PC-9 (cell line): ENCODE data around the gene C8G. TPM values are rescaled to one million over a fixed set of nuclear protein-coding genes. Genes with fewer than 3 reads are reported as not detected.

Source experiments
- BruUV-seq: library from RNA; stranded (reverse); fragments of 400-500 nt; replicated peaks from 2 replicates; lab custom pipeline; 2021; lab: Mats Ljungman, UMichigan
- CTCF ChIA-PET: fragments of 300-600 bp; sonication (Branson Sonifier 250); formaldehyde crosslinking; loops from one replicate; lab custom pipeline; 2022; ENCODE audit warnings: antibody characterized with exemption; lab: Charles Lee
- POLR2A ChIA-PET: fragments of 300-600 bp; sonication (Branson Sonifier 250); formaldehyde crosslinking; loops from one replicate; lab custom pipeline; 2022; ENCODE audit warnings: antibody characterized with exemption; ENCODE audit not compliant: unreplicated experiment; lab: Charles Lee
- DNase-seq, 2 experiments: peaks; one replicate each; pipeline versions ENCODE4 v3.0.0 to v3.0.0-alpha.2; 2015 to 2022; ENCODE audit warnings: mixed read lengths in 1 of 2
- H2AFZ ChIP-seq: fragments of 200-600 bp; sonication (generic); 2 replicates; pipeline ENCODE4 v1.8.1; 2017; ENCODE audit warnings: antibody characterized with exemption
- H3F3A ChIP-seq: fragments of 200-600 bp; sonication (generic); 2 replicates; pipeline ENCODE4 v1.8.1; 2017; ENCODE audit warnings: antibody characterized with exemption, mild to moderate bottlenecking, low read depth; ENCODE audit not compliant: insufficient read depth
- H3K27ac ChIP-seq: fragments of 200-600 bp; sonication (generic); 2 replicates; pipeline ENCODE4 v1.6.1; 2016; ENCODE audit warnings: mixed run types
- H3K27me3 ChIP-seq: fragments of 200-600 bp; sonication (generic); 2 replicates; pipeline ENCODE4 v1.6.1; 2016; ENCODE audit warnings: low read depth, mixed run types; ENCODE audit not compliant: insufficient read depth
- H3K36me3 ChIP-seq: fragments of 200-600 bp; sonication (generic); 2 replicates; pipeline ENCODE4 v1.6.1; 2016; ENCODE audit warnings: low read depth, mixed run types
- H3K4me1 ChIP-seq: fragments of 200-600 bp; sonication (generic); replicated peaks from 2 replicates; pipeline ENCODE4 v1.6.1; 2016; ENCODE audit warnings: mixed run types; ENCODE audit not compliant: insufficient read depth
- H3K4me2 ChIP-seq: fragments of 200-600 bp; sonication (generic); 2 replicates; pipeline ENCODE4 v1.6.1; 2017; ENCODE audit warnings: mixed run types
- H3K4me3 ChIP-seq: fragments of 200-600 bp; sonication (generic); 2 replicates; pipeline ENCODE4 v1.6.1; 2016; ENCODE audit warnings: mixed run types
- H3K79me2 ChIP-seq: fragments of 200-600 bp; sonication (generic); 2 replicates; pipeline ENCODE4 v1.6.1; 2017; ENCODE audit warnings: low read depth, mixed run types
- H3K9me2 ChIP-seq: fragments of 200-600 bp; sonication (generic); 2 replicates; pipeline ENCODE4 v1.8.1; 2017; ENCODE audit warnings: mild to moderate bottlenecking; ENCODE audit not compliant: insufficient read depth
- H3K9me3 ChIP-seq: fragments of 200-600 bp; sonication (generic); 2 replicates; pipeline ENCODE4 v1.8.1; 2016; ENCODE audit warnings: low read depth; ENCODE audit not compliant: insufficient read depth
- H4K20me1 ChIP-seq: fragments of 200-600 bp; sonication (generic); 2 replicates; pipeline ENCODE4 v1.8.1; 2017; ENCODE audit not compliant: insufficient read depth
- CTCF ChIP-seq: fragments of 200-600 bp; sonication (generic); conservative IDR thresholded peaks from 2 replicates; pipeline ENCODE4 v1.6.1; 2017; ENCODE audit warnings: mixed run types, antibody characterized with exemption, mild to moderate bottlenecking, moderate library complexity
- EZH2 ChIP-seq: fragments of 200-600 bp; sonication (generic); IDR thresholded peaks from 2 replicates; pipeline ENCODE4 v1.8.0; 2017; ENCODE audit warnings: antibody characterized with exemption, low read depth
- intact Hi-C: fragments of 100-400 bp; cut with micrococcal nuclease; formaldehyde crosslinking; loops from one replicate; pipeline ENCODE4 v1.10.0; 2022; ENCODE audit not compliant: unreplicated experiment
- total RNA-seq: library from RNA; stranded (reverse); gene quantifications from 2 replicates; pipeline ENCODE4 v1.2.3, GENCODE V29; 2021

The C8G gene
- total RNA-seq, 1 experiment from 2014 or later, result 2.3 TPM

- intact Hi-C loops, result no loop called here
- CTCF ChIA-PET, result no interaction called here
Measured at GRCh38 chr9:136961279-136962065, 16.4 kb downstream of the C8G start.

GRCh38 chr9:136962163-136962562 is 17.1 kb downstream of the C8G start:
- H3K36me3 ChIP-seq, result no peaks in the 10 kb centered on the region
- no peak overlapping the region for H3K27ac ChIP-seq
- H3K9me3 ChIP-seq, result no peaks in the 10 kb centered on the region
- no peak overlapping the region for H3K4me2 ChIP-seq
- no peak overlapping the region for H3K4me3 ChIP-seq
- no peaks in the 10 kb centered on the region for H4K20me1 ChIP-seq
- H3K4me1 ChIP-seq, result peaks cover 10% of the 10 kb centered on the region
- H3K27me3 ChIP-seq, result no peaks in the 10 kb centered on the region
- intact Hi-C loops, result no loop called here
- H3K9me2 ChIP-seq, result no peaks in the 10 kb centered on the region
- no peaks in the 10 kb centered on the region for H3K79me2 ChIP-seq
- BruUV-seq, result no TSS peak
- no peak for DNase-seq
- peaks cover 8% of the 10 kb centered on the region; the same call in 1 of the 2 replicates for H3F3A ChIP-seq
- H2AFZ ChIP-seq, result no peak overlapping the region
- ChIA-PET CTCF (no interaction called here), POLR2A (interaction anchor here (0.5 to 0.9 kb wide), 2 partner anchors 8 to 115 kb away, joined by 6 read pairs; no protein-coding TSS in a partner anchor)
- no peak for TF ChIP-seq CTCF

More at GRCh38 chr9:136961279-136962065, 16.4 kb downstream of the C8G start:
- no peaks in the 10 kb centered on the region for H3K36me3 ChIP-seq
- H4K20me1 ChIP-seq, result no peaks in the 10 kb centered on the region
- H3K9me3 ChIP-seq, result no peaks in the 10 kb centered on the region
- BruUV-seq, result no TSS peak
- POLR2A ChIA-PET, result no interaction called here
- H3K9me2 ChIP-seq, result no peaks in the 10 kb centered on the region
- H3K27ac ChIP-seq, result no peak overlapping the region
- H3K4me2 ChIP-seq, result no peak overlapping the region
- no peak for TF ChIP-seq CTCF
- no peak for TF ChIP-seq EZH2
- H3K27me3 ChIP-seq, result no peaks in the 10 kb centered on the region
- H2AFZ ChIP-seq, result no peak overlapping the region
- H3K4me3 ChIP-seq, result no peak overlapping the region
- no peak for DNase-seq
- H3K4me1 ChIP-seq, result peaks cover 10% of the 10 kb centered on the region
- peaks cover 8% of the 10 kb centered on the region; the same call in 1 of the 2 replicates for H3F3A ChIP-seq
- H3K79me2 ChIP-seq, result no peaks in the 10 kb centered on the region

GRCh38 chr9:136962701-136963248 is 17.7 kb downstream of the C8G start:
- Histone ChIP-seq H3K9me3 (no peaks in the 10 kb centered on the region), H3K9me2 (no peaks in the 10 kb centered on the region), H2AFZ (no peak overlapping the region), H3K4me1 (peaks cover 10% of the 10 kb centered on the region), H3F3A (peaks cover 8% of the 10 kb centered on the region; the same call in 1 of the 2 replicates), H3K27me3 (no peaks in the 10 kb centered on the region), H3K36me3 (no peaks in the 10 kb centered on the region), H3K4me2 (no peak overlapping the region), H4K20me1 (no peaks in the 10 kb centered on the region), H3K4me3 (no peak overlapping the region), H3K27ac (no peak overlapping the region), H3K79me2 (no peaks in the 10 kb centered on the region)
- TF ChIP-seq EZH2, result no peak
- TF ChIP-seq CTCF, result no peak
- intact Hi-C loops, result no loop called here
- BruUV-seq, result no TSS peak
- no peak for DNase-seq
- CTCF ChIA-PET, result interaction anchor here (0.5 kb wide), 1 partner anchor 58 kb away, joined by 3 read pairs; no protein-coding TSS in a partner anchor
- POLR2A ChIA-PET, result interaction anchor here (0.5 to 0.9 kb wide), 2 partner anchors 9 to 116 kb away, joined by 6 read pairs; no protein-coding TSS in a partner anchor
